HG03108 (cell line): ENCODE data around the gene DCAF11.
"Not testable (repeated sequence)": the region's sequence is repeated elsewhere in the genome, so short reads cannot be mapped to it uniquely, and the experiment has no call there.

Source experiments
- ATAC-seq: cut with Tn5 transposase; IDR thresholded peaks from one replicate; pipeline ENCODE4 v1.9.1; 2021; ENCODE audit warnings: moderate library complexity; ENCODE audit not compliant: unreplicated experiment

Gene DCAF11

GRCh38 chr14:24095271-24096068 lies 19.1 kb upstream of the DCAF11 start:
- peak; percentile 65 for ATAC-seq

GRCh38 chr14:24096545-24097181 lies 17.9 kb upstream of the DCAF11 start:
- ATAC-seq, result no peak

- no peak for ATAC-seq
Observed at GRCh38 chr14:24098229-24098926, 16.2 kb upstream of the DCAF11 start.

DNA sequence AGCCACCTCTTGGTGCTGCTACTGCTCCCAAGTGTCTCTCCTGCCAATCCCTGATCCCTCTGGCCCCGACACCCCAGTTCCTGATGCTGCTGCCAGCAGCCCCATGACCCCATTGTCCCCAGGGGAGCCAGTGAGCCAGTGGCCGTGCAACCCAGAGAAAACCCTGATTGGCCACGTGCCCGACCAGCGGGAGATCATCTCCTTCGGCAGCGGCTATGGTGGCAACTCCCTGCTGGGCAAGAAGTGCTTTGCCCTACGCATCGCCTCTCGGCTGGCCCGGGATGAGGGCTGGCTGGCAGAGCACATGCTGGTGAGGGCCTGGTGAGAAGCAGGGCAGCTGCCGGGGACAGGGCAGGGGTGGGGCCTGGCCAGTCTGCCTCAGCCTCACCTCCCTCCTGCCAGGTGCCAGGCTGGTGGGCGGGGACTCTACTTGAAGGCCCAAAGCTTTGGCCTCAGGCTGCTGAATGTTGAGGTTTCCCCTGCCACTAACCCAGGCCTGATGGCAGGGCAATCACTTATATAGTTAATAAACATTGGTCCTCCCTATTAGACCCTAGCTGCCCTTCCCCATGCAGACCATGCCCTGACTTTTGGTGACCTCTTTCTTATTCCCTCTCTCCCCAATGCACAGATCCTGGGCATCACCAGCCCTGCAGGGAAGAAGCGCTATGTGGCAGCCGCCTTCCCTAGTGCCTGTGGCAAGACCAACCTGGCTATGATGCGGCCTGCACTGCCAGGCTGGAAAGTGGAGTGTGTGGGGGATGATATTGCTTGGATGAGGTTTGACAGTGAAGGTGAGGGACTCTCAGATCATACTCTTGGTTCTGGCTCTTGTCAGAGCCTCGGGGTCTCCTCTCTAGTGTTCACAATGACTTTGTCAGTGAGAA lies 15.4 kb upstream of the DCAF11 start:
- no peak for ATAC-seq

GRCh38 chr14:24100197-24100981 lies 14.2 kb upstream of the DCAF11 start:
- ATAC-seq, result no peak

GRCh38 chr14:24100982-24101494 lies 13.5 kb upstream of the DCAF11 start:
- no peak for ATAC-seq

DNA sequence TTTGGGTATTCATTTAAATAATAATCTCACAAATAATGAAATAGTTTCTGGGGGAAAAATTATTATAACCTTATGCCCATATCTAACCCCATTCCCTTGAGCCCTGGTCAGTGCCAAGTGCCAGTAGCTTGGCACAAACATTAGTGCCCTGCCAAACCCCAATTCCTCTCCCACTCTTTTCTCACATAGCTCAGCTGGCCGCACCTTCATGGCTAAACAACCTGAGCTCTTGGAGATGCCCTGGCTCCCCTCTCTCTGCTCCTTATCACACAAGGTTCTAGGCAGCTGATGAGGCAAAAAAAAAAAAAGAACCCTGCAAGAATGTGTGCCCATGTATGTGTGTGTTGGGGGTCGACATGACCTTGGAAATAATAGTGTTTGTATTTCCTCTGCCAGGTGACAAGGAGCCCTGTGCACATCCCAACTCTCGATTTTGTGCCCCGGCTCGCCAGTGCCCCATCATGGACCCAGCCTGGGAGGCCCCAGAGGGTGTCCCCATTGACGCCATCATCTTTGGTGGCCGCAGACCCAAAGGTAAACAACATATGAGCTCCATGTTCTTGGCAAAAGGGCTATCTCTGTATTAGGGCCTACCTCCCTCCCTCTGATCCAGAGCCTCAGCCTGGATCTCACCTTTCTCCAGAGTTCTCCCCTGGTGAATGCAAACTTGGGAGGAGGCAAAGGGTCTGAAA lies 12.1 kb upstream of the DCAF11 start:
- no peak for ATAC-seq

- no peak for ATAC-seq
Observed at GRCh38 chr14:24103451-24103850, 11.1 kb upstream of the DCAF11 start.

DNA sequence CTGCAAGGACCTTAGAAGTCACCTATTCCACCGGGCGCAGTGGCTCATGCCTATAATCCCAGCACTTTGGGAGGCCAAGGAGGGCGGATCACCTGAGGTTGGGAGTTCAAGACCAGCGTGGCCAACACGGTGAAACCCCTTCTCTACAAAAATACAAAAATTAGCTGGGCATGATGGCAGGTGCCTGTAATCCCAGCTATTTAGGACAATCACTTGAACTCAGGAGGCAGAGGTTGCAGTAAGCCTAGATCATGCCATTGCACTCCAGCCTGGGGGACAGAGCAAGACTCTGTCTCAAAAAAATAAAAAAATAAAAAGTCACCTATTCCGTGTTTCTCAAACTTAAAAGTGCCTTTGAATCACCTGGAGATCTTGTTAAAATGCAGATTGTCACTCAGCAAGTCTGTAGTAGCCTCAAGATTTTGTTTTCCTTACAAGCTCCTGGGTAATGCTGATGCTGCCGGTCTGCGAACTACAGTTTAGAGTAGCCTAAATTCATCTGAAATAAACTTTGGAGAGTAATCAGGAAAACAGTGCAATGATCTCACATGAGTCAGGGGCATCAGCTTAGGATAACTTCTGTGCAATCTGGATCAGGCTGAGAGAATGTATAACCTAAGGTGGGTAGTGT lies 8.9 kb upstream of the DCAF11 start:
- not testable (repeated sequence) for ATAC-seq

DNA sequence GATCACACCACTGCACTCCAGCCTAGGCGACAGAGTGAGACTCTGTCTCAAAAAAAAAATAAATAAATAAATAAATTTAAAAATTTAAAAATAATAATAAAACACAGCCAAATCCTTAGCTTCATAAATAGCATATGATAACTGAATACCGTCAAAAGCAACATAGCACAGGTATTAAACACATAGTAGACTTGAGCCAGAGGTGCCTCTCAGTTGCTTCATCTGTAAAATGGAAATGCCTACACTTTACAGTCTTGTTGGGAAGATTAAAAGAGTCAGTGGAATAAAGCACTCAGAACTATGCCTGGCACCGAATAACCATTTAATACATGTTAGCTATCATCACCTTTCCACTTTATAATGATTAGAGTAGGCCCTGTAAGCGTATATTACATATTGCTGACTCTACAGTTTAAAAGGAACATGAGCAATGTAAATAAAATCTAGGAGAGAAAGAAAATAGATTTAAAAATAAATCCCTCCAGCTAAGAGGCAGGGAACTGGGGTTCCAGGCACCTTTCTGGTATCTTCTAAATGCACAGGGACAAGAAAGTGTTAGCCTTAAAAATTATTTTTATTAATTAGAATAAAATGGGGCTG lies 7.8 kb upstream of the DCAF11 start:
- no peak for ATAC-seq

- ATAC-seq, result peak; percentile 25
Observed at GRCh38 chr14:24108336-24108874, 6.2 kb upstream of the DCAF11 start.

DNA sequence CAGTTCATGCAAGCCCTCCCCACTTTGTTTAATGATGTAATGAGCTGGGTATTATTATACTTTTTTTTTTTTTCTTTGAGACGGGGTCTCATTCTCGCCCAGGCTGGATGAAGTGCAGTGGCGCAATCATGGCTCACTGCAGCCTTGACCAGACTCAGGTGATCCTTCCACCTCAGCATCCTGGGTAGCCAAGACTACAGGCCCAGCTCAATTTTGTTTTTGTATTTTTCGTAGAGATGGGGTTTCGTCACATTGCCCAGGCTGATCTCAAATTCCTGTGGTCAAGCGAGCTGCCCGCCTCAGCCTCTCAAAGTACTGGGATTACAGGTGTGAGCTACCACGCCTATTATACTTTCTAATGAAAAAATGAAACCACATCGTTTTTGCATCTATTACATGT lies 4.5 kb upstream of the DCAF11 start:
- no peak for ATAC-seq

DNA sequence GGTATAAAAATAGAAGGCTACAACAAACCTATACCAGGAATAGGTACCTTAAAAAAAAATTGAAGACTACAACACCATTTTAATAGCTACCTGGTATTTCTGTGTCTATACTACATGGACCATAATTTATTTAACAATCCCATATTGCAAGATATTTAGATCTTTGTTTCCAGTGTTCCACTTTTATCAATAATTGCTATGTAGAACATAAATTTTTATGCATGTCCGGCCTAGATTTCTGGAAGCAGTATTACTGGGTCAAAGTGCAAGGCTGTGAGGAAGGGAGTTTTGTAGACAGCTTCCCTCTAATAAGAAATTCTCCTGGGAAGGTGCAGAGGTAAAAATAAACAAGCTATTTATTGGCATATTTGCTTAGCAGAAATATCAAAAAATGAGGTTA lies 4.1 kb upstream of the DCAF11 start:
- no peak for ATAC-seq

- no peak for ATAC-seq
Observed at GRCh38 chr14:24113379-24113800, 1.2 kb upstream of the DCAF11 start.

DNA sequence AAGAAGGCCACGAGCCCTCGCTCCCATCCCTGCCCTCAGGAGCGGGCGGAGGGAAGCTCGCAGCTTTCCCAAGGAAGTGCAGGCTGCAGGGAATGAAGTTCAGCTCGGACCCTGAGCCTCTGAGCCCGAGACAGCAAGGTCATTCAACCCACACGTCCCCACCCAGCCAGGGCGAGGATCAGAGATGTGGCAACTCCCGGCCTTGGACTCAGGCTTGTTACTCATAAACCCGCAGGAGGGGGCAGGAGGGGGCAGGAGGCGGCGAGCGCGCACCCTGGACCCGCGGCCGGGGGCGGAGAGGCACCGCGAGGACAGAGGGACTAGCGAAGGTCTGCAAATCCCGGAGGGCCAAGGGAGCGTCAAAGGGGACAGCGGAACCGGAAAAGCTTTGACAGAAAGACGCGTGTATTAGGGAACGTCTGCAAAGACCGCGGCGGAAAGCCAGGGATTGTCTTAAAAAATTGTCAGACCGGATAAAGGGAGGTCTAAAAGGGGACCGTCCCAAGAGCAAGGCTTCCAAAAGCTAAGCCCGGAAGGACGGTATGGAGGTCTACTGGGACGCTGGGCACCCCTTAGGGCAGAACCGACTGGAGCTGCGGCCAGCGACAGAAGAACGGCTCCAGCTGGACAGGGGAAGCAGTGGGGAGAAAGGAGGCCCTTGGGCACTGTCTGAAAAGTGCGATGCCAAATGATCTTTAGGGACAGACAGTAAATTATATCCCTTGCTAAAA lies 611 bp upstream of the DCAF11 start:
- peak; percentile 24 for ATAC-seq

GRCh38 chr14:24115422-24116127 lies 998 bp downstream of the DCAF11 start:
- no peak for ATAC-seq
